Hepatic stellate cell (primary cell): Measurements from ENCODE around the gene FOXE1.

Experiments used
- DNase-seq: peaks from one replicate; pipeline ENCODE4 v3.0.0; 2011; ENCODE audit warnings: low spot score

The FOXE1 gene

DNA sequence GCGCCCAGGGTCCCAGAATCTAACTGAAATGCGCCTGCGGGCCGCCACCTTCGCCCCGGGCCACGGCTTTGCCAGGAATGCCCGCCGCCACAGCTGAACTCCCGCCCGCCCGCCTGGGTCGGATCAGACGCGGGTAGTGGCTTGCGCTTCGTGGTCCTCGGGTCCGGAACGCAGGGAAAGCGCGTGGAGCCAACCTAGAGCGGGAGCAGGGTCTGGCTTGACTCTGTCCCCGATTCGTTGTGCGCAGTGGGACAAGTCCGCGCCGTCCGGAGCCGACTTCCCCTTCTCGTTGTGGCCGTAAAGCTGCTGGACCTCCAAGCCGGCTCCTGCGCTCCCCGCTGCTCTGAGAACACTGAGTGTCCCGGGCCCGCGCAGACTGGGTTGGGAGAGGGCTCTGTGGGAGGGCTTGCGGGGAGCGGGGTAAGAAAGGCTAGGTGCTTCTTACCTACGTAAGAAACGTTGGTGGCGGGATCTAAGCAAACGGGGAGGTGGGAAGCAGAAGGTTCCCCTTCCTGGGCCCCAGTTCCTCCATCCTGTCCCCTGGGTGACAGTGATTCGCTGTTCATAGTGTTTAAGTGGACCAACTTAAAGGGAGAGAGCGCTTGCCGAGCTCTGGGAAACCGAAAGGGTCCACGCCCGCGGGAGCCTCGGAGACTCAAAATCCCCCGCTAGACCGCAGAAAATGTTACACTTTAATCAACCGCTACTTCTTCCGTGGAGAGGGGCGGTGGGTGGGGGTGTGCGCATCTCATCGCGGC, 4.4 kb upstream of the FOXE1 start:
- no peak for DNase-seq

DNA sequence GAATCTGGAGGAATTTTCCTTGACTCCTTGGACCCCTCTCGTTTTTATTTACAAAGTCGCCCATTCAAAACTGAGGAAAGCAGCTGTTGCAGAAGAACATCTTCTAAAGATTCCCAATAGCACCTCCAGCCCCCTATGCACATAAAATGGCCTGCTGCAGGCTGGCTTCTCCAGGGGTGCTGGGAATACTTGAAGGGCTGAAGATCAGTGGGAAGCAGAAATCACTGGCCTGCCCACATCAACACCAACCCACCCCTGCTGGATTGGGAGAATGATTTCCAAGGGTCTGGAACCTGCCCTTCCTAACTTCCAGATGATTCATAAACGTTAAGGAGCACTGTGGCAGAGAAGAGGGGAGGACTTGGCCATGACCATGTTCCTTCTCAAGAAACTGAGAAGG, 3.0 kb upstream of the FOXE1 start:
- DNase-seq, result no peak

DNA sequence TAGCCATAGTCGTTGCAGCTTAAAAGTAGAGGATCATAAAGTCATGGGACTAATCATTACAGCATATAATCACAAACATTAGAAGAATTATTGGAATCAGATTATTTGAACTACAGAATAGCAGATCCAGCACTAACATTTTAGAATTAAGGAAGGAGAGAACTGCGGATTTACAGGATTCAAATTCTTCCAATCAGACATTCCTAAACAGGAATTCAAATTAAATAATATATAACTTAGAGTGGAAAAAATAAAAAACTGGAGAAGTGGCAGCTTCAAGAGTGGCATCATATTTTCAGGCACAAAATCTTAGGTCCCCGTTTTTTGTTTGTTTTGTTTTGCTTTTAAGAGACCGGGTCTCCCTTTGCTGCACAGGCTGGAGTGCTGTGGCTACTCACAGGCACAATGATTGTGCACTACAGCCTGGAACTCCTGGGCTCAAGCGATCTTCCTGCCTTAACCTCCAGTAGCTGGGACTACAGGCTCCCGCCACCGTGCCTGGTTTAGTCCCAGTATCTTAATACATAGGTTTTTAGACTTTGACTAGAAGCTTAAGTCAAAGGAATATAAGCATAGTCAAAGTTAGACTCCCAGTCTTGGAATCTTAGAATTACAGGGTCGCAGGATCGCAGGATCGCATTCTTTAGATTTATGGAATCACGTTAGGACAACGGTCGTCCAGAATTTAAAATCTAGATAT, 2.1 kb upstream of the FOXE1 start:
- no peak for DNase-seq

GRCh38 chr9:97851446-97851883, 1.6 kb upstream of the FOXE1 start:
- DNase-seq, result no peak

- DNase-seq, result no peak
These were observed 1.0 kb upstream of the FOXE1 start for GRCh38 chr9:97852001-97852398.

DNA sequence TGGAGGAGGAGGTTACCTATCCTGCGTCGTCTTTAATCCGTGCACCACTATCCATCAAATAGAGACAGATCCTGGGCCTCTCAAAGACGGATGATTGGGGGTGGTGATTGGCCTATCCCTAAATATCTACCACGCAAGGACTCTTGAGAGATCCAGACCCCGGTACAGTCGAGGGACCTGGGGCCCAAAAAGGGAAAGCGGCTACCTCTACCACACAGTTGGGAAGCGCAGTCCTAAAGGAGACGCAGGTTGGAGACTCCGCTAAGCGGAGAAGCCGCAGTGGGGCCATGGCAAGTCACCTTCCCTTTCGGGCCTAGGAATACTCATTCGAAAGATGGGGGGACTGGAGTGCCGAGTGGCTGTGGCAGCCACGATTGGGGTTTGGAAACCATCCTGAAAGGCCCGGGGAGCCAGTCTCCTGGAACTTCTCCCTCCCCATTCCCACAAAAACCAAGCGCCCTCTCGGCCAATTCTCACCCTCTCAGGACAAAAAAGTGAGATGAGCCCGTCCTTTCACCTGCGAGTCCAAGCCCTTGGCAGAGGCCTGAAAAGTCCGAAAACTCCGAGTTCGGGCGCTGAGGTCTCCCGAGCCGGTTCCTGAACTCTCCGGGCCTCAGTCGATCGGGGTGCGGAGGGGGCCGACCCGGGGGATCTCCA, 499 bp upstream of the FOXE1 start:
- no peak for DNase-seq

GRCh38 chr9:97853844-97854695, 1.0 kb downstream of the FOXE1 start:
- peak; percentile 68 for DNase-seq

DNA sequence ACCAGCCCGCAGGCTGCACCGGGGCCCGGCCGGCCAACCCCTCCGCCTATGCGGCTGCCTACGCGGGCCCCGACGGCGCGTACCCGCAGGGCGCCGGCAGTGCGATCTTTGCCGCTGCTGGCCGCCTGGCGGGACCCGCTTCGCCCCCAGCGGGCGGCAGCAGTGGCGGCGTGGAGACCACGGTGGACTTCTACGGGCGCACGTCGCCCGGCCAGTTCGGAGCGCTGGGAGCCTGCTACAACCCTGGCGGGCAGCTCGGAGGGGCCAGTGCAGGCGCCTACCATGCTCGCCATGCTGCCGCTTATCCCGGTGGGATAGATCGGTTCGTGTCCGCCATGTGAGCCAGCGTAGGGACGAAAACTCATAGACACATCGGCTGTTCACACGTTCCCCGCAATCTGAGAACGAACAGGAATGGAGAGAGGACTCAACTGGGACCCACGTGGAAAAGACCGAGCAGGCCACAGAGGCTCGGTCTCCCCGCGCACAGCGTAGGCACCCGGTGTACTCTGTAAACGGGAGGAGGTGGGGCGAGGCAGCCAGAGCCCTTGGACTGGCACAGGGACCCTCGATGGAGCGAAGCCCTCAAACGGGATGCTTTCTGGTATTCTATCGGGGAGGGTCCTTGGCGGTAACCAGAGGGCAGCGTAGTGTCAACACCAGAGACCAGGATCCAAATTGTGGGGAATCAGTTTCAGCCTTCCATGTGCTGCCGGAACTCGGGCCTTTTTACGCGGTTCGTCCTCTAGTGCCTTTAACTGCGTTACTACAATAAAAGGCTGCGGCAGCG, 1.9 kb downstream of the FOXE1 start:
- no peak for DNase-seq

- no peak for DNase-seq
These were observed 2.5 kb downstream of the FOXE1 start for GRCh38 chr9:97855486-97855875.

DNA sequence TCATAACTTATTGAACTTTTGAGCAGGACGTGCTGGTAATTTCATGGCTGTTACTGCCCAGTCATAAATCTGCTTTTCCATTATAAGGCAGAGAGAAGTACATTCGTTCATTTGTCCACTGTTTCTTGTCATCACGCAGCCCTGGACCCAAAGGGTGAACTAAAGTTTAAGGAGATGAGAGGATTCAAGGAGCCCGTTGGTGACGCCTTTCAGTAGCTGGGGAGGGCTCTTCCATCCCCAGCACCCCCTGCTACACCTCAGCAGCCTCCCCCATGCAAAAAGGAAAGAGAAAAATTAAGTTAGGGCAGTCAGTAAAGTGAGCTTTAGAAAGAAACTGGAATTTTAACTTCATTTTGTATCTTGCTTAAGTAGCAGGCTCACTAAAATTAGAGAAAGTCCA, 2.9 kb downstream of the FOXE1 start:
- no peak for DNase-seq

GRCh38 chr9:97856857-97857605, 4.0 kb downstream of the FOXE1 start:
- DNase-seq, result no peak

DNA sequence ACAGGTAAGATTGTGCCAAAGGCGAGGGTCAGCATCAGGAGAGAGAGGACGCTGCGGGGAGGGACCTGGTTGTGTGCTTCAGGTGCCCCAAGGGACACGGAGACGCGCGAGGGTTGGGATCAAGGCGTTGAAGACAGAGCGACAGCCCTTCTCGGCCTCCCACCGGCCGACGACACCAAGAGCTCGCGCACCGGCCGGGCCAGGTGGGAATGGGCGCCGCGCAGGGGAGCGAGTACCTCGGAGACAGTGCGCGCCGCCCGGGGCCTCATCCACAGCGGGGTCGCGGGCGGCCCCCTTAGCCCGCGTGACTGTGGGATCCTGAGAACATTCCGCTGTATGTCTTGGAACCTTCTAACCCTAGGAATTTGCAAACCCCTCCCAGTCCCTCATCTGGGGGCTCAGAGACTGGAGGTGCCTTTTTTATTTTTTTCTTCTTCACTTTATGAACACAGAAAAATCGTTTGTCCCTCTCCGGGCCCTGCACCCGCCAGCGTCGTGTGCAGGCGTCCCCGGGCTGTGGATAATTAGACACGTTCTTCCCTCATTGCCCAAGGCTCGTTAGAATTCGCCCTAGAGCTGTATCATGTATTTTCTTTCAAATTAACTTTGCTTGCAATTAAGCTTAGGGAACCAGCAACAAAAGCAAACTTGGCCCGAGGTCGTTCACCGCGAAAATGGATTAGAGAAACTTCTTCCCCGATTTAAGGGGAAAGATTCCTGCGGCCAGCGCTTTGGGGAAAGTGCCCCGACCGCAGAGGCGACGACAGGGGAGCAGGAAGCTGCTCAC, 4.8 kb downstream of the FOXE1 start:
- DNase-seq, result no peak

DNA sequence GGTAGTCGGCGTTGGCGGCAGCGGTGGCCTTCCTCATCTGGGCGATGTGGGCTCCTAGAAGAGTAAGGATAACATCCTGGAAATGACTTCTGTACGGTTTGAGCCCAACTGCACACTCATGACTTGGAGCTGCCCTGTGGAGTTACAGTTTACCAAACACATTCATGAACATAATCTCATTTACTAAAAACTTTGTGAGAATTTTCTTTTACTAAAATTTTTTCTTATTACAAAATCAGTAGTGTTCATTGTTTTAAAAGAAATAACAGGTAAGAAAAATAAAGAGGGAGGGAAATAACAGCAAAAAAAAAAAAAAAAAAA, 5.3 kb downstream of the FOXE1 start:
- DNase-seq, result no peak

DNA sequence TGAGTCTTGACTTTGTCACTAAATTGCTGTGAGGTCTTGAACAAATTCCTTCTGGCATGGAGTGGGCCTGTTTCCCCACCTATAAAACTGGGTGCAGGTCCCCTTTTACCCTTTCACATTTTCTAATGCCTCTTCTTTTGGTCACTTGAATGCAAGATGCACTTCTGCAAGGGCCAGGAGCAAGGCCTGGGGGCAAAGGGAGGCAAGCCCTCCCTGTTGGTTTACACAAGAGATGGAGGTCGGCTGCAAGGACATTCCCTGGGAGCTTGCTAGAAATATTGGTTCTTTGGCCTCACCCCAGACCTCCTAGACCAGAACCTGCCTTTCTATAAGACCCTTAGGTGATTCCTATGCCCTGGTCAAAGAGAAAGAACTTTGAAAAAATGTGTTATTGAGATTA, 5.8 kb downstream of the FOXE1 start:
- no peak for DNase-seq

DNA sequence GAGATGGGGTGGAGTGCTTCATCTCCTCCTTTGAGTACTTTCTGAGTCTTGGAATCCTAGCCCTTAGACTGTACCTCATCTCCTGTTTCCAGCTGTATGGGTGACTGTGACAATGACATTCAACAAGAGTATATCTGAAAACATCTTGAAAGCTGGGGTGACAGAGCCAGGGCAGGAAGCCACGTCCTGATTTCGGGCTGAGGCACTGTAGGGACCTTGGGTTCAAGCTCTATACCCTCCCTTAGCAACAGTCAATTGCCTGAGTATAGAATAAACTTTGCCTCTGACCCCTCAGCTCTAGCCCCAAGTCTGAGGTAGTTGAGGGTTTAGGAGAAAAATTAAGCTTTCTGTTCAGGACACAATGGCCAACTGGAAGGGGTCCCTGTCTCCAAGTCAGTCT, 6.3 kb downstream of the FOXE1 start:
- DNase-seq, result no peak

DNA sequence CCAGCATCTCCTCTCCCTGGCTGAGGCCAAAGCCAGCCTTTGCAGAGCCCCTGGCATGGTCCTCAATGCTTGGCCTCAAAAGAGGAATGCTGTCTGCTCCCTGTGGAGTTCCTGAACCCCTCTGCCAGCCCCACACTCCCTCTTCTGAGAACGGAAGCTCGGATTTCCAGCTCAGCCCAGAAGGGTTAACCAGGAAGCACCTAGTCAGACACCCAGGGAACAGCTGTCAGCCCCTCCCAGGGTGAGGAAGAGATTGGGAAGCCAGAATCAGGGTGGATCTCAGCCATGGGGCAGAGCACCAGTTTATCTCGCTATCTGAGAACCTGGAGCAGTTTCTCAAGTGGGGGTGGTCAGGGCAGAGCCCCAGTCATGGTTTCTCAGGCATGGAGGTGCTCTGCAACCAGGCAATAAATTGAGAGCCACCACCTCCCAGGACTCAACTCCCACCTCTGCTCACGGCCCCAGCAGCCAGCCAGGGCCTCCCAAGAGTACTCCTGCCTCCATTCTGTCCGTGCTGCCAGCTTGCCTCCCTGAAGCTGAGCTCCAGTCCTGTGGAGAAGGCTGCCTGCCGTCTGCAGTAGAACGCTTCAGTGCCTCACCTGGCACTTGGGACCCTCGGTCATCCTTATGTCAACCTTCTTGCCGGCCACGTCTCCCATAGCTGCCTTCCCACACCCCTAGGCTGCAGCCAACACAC, 7.6 kb downstream of the FOXE1 start:
- no peak for DNase-seq

GRCh38 chr9:97861148-97861475, 8.1 kb downstream of the FOXE1 start:
- DNase-seq, result no peak

DNA sequence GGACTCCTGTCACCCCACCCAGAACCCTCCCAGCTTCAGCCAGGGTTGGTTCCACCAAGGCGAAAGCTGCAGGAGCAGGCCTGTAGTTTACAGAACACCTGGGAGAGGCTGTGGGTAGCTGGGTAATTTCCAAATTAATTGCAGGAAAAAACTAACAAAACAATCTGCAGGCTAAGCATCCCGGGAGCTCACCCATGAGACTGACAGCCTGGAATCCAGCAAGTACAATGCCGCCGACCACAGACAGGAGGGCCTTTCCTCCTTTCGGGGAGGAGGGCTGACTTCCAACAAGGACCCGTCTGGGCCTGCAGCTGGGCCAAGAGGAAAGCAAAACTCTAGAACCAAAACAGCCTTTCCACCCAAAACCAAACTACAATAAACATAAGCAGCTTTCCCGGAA, 10.3 kb downstream of the FOXE1 start:
- DNase-seq, result no peak

DNA sequence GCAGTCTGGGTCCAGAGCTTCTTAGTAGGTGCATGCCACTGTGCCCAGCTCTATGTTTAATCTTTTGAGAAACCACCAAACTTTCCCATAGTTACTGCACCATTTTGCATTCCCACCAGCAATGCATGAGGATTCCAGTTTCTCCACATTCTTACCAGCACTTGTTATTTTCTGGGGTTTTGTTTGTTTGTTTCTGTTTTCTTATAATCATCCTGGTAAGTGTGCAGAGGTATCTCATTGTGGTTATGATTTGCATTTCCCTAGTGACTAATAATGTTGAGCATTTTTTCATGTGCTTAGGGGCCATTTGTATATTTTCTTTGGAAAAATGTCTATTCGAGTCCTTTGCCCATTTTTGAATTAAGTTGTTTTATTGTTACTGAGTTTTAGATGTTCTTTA, 11.4 kb downstream of the FOXE1 start:
- DNase-seq, result no peak

DNA sequence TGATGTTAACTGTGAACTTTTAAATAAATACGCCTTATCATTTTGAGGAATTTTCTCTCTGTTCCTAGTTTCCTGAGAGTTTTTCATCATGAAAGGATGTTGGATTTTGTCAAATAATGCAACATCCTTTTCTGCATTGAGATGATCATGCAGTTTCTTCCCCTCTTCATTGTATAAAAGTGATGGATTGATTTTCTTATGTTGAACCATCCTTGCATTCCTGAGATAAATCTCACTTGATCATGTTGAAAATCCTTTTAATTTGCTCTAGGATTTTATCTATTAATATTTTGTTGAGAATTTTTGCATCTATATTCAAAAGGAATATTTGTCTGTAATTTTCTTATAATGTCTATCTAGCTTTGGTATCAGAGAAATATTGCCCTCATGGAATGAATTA, 13.3 kb downstream of the FOXE1 start:
- DNase-seq, result no peak
